ENCODE measurements around the gene PDK3.

Gene PDK3

DNA sequence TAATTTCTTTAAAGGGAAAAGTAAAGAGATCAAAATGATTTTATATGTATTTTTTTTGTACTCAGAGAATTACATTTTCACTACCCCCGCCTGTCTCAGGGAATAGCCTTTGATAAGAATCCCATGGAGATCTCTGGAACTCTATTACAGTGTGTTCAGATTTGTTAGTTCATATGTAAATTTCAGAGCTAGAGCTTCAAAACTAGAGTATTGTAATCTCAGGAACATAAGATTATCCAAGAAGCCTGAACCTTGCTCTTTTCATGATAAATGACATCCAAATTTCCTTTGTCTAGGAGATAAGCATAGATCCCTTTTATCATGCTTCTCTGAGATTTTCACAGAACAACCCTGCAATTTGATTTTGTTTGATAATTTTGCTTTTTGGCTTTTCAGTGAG is 82.9 kb downstream of the PDK3 start:
- H3K9me3 ChIP-seq (ENCODE audit: control insufficient read depth, insufficient read depth, low read length), result no peaks in the 10 kb centered on the region
- no peak overlapping the region for H3K9ac ChIP-seq (ENCODE audit: low read depth, low read length)
- H3K36me3 ChIP-seq (ENCODE audit: insufficient read depth, low read length), result peaks cover 4% of the 10 kb centered on the region; the same call in 1 of the 2 replicates
- no peaks in the 10 kb centered on the region for H3K4me1 ChIP-seq (ENCODE audit: insufficient read depth, low read length)

DNA sequence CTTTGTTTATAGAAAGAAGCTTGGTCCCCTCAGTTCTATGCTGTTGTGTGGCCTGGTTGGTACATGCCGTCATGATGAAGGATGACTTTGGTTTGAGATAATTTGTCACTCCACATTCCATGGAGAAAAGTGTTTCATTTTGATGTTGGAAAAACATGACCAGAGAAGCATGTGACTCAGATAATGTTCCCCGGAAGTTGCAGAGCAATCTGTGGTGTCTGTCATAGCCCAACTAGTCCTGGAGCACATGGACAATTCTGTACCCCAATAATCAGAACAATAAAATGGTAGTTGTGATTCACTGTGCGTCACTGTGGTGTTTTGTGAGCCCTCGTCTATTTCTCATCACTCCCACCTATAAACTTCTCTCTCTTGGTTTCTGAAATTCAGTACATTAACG is 85.1 kb downstream of the PDK3 start:
- H3K9ac ChIP-seq (ENCODE audit: low read depth, low read length), result no peak overlapping the region
- H3K4me1 ChIP-seq (ENCODE audit: insufficient read depth, low read length), result no peaks in the 10 kb centered on the region
- no peaks in the 10 kb centered on the region for H3K9me3 ChIP-seq (ENCODE audit: control insufficient read depth, insufficient read depth, low read length)
- no peaks in the 10 kb centered on the region for H3K36me3 ChIP-seq (ENCODE audit: insufficient read depth, low read length)

DNA sequence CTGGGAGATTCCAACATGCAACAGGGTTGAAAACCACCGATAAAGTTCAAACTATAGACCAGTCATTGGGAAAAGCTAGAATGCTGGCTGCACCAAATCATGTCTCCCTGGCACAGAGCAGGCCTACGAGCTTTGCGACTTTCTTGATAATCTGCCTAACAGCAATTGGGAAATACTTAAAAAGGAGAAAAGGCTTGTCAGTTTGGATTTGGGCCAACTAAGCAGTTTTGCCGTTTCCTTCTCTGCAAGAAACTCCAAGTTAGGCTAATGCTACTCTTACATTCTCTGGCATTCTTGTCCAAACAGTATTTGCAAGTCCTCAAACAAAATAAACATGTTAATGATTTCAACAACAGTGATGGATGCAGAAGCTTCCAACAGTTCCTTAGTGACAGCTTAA is 87.9 kb downstream of the PDK3 start:
- Histone ChIP-seq H3K4me1 (ENCODE audit: insufficient read depth, low read length) (no peaks in the 10 kb centered on the region), H3K9me3 (ENCODE audit: control insufficient read depth, insufficient read depth, low read length) (no peaks in the 10 kb centered on the region), H3K36me3 (ENCODE audit: insufficient read depth, low read length) (no peaks in the 10 kb centered on the region), H3K9ac (ENCODE audit: low read depth, low read length) (no peak overlapping the region)

DNA sequence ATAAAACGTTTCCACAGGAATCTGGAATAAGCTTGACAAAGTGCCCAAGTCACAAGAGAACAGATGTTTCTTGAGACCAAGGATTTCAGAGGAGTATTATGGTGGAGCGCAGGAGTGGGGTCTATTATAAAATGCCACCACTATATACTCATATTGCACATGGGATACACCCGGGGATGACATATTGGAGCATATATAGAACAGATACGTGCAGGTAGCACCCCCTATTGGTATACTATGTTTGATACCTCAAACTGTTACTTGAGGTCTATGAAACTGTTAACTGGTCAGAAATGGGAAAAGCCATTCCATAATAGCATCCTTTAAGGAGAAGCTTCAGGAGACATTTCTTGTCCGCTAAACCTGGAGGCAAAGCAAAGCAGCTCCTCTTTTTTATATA is 96.0 kb downstream of the PDK3 start:
- no peaks in the 10 kb centered on the region for H3K9me3 ChIP-seq (ENCODE audit: control insufficient read depth, insufficient read depth, low read length)

DNA sequence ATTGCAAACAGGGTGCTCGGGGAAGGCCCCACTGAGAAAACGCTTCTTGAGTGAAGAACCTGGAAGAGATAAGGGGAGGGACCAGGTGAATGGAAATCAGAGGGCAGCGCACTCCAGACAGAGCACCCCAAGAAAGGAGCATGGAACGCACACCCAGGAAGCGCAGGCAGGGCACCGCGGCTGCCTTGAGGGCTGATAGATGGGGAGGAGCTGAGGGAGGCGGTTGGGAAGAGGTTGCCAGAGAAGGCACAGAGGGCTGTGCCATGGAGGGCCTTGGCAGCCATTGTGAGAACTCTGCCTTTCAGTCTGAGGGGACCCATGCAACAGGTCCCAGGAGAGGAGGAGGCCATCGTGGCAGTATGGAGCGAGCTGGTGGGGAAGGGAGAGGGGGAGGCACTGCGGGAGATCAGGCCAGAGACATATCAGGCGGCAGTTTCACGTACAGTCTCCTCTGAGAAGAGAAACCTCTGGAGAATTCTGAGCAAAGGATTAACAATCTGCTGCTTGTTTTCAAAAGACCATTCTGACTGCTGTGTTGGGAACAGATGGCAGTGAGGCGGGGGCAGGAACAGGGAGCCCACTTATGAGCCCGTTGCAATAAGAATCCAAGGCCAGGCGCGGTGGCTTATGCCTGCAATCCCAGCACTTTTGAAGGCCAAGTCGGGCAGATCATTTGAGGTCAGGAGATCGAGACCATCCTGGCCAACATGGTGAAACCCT is 98.4 kb downstream of the PDK3 start:
- no peaks in the 10 kb centered on the region for H3K4me1 ChIP-seq (ENCODE audit: insufficient read depth, low read length)
- H3K36me3 ChIP-seq (ENCODE audit: insufficient read depth, low read length), result peaks cover 3% of the 10 kb centered on the region; the same call in 1 of the 2 replicates
- no peaks in the 10 kb centered on the region for H3K9me3 ChIP-seq (ENCODE audit: control insufficient read depth, insufficient read depth, low read length)
- no peak overlapping the region for H3K9ac ChIP-seq (ENCODE audit: low read depth, low read length)

More for the DNA sequence above, 96.0 kb downstream of the PDK3 start:
- Histone ChIP-seq H3K36me3 (ENCODE audit: insufficient read depth, low read length) (peaks cover 3% of the 10 kb centered on the region; the same call in 1 of the 2 replicates), H3K9ac (ENCODE audit: low read depth, low read length) (no peak overlapping the region), H3K4me1 (ENCODE audit: insufficient read depth, low read length) (no peaks in the 10 kb centered on the region)

DNA sequence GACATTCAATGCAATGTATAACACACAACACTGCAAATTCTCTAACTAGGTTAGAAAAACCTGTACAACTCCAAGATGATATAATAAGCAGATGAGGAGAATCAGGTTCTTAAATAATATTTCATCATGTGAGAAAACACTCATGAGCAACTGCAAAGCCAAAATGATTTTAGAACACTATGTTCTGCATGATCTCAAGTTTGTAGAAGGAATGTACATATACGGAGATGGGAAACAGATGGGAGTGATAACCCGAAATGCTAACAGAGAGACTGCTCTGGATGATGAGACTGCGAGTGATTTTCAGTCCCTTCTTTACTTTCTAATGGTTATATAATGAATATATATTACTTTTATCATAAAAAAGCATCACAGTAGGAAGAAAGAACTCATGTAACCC is 101.2 kb downstream of the PDK3 start:
- H3K4me1 ChIP-seq (ENCODE audit: insufficient read depth, low read length), result no peaks in the 10 kb centered on the region
- no peak overlapping the region for H3K9ac ChIP-seq (ENCODE audit: low read depth, low read length)
- H3K9me3 ChIP-seq (ENCODE audit: control insufficient read depth, insufficient read depth, low read length), result no peaks in the 10 kb centered on the region

DNA sequence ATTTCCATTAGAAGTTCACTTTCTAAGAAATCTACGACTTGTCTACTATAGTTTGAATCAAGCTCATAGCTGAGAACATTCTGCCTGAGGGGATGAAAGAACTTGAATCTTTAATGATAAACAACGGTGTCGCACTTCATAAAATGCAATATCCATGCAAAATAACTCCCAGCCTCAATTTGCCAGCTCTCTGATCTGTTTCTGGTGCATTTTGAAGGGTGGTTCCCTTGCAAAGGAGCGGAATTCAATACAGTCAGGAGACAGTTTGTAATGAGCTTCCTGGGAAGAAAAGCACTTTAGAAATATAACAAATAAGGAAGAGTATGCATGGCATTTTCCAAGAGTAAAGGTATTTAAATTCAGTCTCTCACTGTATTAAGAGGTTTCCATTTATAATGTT is 102.1 kb downstream of the PDK3 start:
- Histone ChIP-seq H3K9me3 (ENCODE audit: control insufficient read depth, insufficient read depth, low read length) (no peaks in the 10 kb centered on the region), H3K4me1 (ENCODE audit: insufficient read depth, low read length) (no peaks in the 10 kb centered on the region), H3K36me3 (ENCODE audit: insufficient read depth, low read length) (no peaks in the 10 kb centered on the region), H3K9ac (ENCODE audit: low read depth, low read length) (no peak overlapping the region)

More for the DNA sequence above, 101.2 kb downstream of the PDK3 start:
- no peaks in the 10 kb centered on the region for H3K36me3 ChIP-seq (ENCODE audit: insufficient read depth, low read length)

DNA sequence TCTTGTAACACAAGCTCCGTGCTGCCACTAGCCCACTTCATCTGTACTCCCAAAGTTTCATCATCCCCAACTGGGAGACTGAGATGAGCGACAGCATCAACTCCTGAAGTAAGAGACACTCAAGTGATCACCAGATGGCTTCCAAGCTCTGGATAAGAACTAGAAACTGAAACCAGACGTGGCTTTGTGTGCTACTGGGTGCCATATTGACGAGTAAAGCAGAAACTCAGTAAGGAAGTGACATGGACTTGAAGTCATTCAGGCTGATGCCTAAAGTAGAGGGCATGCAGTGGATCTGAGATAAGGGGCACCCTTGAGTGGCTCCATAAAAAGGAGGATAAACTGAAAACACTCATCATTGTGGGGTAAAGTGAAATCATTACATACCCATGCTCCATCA is 109.7 kb downstream of the PDK3 start:
- no peaks in the 10 kb centered on the region; the same call in 1 of the 2 replicates for H3K36me3 ChIP-seq (ENCODE audit: insufficient read depth, low read length)
- no peaks in the 10 kb centered on the region for H3K4me1 ChIP-seq (ENCODE audit: insufficient read depth, low read length)
- no peaks in the 10 kb centered on the region for H3K9me3 ChIP-seq (ENCODE audit: control insufficient read depth, insufficient read depth, low read length)
- H3K9ac ChIP-seq (ENCODE audit: low read depth, low read length), result no peak overlapping the region

DNA sequence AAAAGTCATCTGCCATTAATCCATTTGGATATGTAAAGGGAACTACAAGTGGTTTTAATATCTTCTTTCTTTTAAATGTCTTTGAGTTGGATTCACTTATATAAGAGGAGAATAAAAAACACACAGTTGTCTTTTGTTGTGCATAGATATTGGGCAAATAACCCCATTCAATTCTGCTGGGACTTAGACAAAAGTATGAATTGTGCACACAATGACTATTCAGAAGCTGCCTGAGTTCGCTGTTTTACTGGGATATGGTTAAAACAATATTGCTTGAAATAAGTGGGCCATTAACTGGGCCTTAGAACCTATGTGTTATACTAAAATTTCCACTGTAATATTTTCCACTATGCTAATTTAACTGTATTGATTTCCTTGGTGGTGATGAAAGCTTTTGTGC is 110.4 kb downstream of the PDK3 start:
- no peak overlapping the region for H3K9ac ChIP-seq (ENCODE audit: low read depth, low read length)

DNA sequence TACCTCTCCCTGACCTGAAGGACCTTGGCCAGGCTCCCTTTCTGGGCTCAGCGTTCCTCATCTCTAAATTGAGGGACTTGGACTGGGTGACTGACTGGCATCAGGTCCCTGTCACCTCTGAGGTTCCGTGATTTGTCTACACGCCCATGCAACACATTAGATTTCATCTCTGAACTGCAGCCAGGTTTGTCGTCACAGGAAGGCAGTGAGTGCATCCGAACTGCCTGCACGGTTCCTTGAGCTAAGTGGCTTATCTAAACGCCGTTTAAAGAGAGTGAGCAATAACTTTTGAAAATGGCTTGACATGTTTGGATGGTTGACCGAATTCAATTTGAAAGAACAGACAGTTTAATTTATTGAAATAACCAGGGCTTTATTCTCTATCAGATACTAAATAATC is 112.0 kb downstream of the PDK3 start:
- Histone ChIP-seq H3K4me1 (ENCODE audit: insufficient read depth, low read length) (no peaks in the 10 kb centered on the region), H3K9me3 (ENCODE audit: control insufficient read depth, insufficient read depth, low read length) (no peaks in the 10 kb centered on the region), H3K9ac (ENCODE audit: low read depth, low read length) (no peak overlapping the region), H3K36me3 (ENCODE audit: insufficient read depth, low read length) (no peaks in the 10 kb centered on the region; the same call in 1 of the 2 replicates)

More for the DNA sequence above, 110.4 kb downstream of the PDK3 start:
- Histone ChIP-seq H3K9me3 (ENCODE audit: control insufficient read depth, insufficient read depth, low read length) (no peaks in the 10 kb centered on the region), H3K36me3 (ENCODE audit: insufficient read depth, low read length) (no peaks in the 10 kb centered on the region; the same call in 1 of the 2 replicates), H3K4me1 (ENCODE audit: insufficient read depth, low read length) (no peaks in the 10 kb centered on the region)

All from ES-I3 (cell line).